Transverse colon (tissue), 4 donors: Measurements from ENCODE around the gene ARSG.
"Not testable (repeated sequence)": the region's sequence is repeated elsewhere in the genome, so short reads cannot be mapped to it uniquely, and the experiment has no call there.

Experiments used
- POLR2A ChIP-seq: fragments of 450-650 bp; IDR thresholded peaks from one replicate; pipeline ENCODE4 v1.6.1; 2016; ENCODE audit warnings: antibody characterized with exemption, mild to moderate bottlenecking, moderate library complexity
- POLR2AphosphoS5 ChIP-seq, 3 donors: sonication (generic); formaldehyde crosslinking; IDR thresholded peaks; one replicate each; pipeline ENCODE4 v1.6.1; 2016; ENCODE audit warnings: antibody characterized with exemption in 3 of 3
- TF ChIP-seq, protein P1 (sequence below), 5 experiments: fragments of 200-600 bp in 3 of 5; fragments of 450-650 bp in 2 of 5; sonication (generic) in 3 of 5; IDR thresholded peaks; 1 replicate in 2 of 5; 2 replicates in 3 of 5; pipeline ENCODE4 v1.5.1; 2016 to 2017; ENCODE audit warnings: antibody characterized with exemption in 5 of 5, inconsistent platforms in 3 of 5, mild to moderate bottlenecking in 2 of 5, moderate library complexity in 1 of 5

DNA sequence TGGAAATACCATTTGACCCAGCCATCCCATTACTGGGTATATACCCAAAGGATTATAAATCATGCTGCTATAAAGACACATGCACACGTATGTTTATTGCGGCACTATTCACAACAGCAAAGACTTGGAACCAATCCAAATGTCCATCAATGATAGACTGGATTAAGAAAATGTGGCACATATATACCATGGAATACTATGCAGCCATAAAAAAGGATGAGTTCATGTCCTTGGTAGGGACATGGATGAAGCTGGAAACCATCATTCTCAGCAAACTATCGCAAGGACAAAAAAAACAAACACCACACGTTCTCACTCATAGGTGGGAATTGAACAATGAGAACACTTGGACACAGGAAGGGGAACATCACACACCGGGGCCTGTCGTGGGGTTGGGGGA is 9.3 kb upstream of the ARSG start:
- TF ChIP-seq, protein P1, sequence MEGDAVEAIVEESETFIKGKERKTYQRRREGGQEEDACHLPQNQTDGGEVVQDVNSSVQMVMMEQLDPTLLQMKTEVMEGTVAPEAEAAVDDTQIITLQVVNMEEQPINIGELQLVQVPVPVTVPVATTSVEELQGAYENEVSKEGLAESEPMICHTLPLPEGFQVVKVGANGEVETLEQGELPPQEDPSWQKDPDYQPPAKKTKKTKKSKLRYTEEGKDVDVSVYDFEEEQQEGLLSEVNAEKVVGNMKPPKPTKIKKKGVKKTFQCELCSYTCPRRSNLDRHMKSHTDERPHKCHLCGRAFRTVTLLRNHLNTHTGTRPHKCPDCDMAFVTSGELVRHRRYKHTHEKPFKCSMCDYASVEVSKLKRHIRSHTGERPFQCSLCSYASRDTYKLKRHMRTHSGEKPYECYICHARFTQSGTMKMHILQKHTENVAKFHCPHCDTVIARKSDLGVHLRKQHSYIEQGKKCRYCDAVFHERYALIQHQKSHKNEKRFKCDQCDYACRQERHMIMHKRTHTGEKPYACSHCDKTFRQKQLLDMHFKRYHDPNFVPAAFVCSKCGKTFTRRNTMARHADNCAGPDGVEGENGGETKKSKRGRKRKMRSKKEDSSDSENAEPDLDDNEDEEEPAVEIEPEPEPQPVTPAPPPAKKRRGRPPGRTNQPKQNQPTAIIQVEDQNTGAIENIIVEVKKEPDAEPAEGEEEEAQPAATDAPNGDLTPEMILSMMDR (IDR thresholded peaks at IDR 0.05) = not testable (repeated sequence)
- TF ChIP-seq POLR2AphosphoS5 (IDR thresholded peaks at IDR 0.05); POLR2A: not testable (repeated sequence)
